HG02852 (cell line): ENCODE results near the gene UBE2E1.
"Not testable (repeated sequence)": the region's sequence is repeated elsewhere in the genome, so short reads cannot be mapped to it uniquely, and the experiment has no call there.

Experiments
- ATAC-seq: cut with Tn5 transposase; IDR thresholded peaks from one replicate; pipeline ENCODE4 v1.9.1; 2021; ENCODE audit warnings: mild to moderate bottlenecking, moderate library complexity; ENCODE audit not compliant: unreplicated experiment

Gene UBE2E1

DNA sequence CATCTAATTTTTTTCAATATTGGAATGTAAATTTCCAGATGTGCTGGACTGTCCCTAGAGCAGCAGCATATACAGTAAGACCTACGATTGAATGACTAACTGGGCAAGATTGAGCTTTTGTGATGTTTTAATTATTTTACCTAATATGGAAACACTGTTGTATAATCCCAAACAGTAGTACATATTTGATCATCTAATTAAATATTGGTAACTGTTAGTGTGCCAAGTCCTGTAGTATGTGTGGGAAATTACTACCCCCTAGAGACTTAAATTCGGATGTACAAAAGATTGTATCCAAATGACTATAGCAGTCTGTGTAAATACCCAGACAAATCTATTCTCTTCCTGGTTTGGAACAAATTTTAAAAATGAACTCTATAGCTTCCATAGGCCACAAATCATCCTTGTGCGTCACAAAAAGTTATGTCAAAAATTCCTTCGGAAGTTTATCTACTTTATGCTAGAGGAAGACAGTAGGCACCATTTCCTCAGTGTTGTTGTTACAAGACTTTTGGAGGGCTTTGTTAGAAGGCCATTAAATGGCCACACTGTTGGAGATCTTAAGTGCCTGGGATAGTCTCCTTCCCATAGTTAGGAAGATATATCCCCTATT is 69.5 kb downstream of the UBE2E1 start:
- no peak for ATAC-seq

DNA sequence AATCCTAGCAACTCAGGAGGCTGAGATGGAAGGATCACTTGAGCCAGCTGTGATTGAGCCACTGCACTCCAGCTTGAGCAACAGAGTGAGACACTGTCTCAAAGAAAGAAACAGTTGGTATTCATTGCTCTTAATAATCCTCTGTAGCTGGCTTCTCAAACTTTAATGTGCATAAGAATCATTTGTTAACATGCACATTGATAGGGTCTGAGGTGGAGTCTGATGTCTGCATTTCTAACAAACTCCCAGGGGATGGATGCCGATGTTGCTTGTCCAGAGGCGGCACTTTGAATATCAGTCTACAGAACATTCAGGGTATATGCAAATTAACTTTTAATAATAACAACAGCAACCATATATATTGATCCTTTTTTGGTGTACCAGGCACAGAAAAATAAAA is 71.2 kb downstream of the UBE2E1 start:
- ATAC-seq: no peak

DNA sequence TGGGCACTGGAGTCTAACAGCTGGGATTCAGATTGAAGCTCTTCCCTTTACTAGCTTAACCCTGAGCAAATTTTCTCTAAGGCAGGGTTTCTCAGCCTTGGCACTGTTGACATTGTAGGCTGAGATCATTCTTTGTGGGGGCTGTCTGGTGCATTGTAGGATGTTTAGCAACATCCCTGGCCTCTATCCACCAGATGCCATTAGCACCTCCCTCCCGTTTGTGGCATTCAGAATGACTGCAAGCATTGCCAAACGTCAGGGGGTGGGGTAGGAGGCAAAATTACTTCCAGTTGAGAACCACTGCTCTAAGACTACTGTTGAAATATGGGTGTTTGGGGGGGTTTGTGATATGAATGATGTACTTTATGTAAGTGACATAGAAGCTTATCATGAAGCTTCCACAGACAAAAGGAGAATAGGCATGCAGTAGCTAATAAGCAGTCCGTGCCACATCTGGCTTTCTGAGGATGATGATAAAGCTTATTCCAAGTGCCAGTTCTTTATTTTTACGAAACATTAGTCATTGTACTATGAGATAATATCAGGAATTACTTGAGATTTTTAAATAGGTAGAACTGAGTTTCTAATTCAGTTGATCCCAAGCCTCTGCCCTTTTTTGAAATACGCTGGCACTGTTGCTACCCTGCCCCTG is 71.7 kb downstream of the UBE2E1 start:
- ATAC-seq: no peak

DNA sequence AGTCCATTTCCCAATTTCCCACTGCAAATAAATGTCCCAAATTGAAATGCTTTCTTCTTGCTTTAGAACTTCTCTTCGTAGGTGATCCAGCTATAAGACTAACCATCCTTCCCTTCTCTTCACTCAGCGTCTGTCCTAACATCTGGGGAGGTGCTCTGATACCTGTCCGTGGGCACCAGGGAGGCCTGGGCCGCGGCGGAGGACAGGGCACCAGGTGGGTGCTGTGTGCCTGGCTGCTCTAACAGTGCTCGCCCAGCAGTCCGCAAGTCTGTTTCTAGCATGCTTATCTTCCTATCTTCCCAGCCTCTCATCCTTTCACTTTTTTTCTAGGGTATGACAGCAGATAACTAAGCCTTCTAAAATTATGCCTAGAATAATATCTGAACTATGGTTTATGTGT is 73.7 kb downstream of the UBE2E1 start:
- no peak for ATAC-seq

DNA sequence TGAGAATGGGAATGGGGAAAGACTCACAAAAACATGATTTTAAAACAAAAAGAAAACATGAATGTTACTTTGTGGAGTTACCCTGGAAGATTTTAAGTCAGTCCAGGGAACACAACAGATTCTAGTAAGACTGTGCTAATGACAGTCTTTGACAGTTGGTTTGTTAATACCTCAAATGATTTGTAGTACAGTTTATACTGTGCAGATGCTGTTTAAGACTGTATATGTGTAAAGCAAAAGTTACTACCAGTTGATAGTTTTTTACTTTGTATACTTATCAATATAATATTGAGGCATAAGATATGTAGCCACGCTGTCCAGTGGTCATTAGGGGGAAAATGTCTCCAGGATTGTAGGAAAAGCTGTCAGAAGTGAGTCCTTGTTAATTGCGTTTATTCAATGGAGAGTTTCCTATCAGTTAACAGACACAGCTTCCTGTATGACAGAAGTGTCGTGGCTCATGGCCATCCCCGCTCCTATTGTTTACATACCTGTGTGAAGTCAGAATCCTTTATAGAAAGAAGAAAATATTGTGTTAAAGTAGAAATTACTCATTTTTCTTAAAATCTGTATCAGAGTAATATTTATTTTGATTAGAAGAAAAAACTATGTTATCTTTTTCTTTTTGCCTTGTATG is 75.1 kb downstream of the UBE2E1 start:
- no peak for ATAC-seq

DNA sequence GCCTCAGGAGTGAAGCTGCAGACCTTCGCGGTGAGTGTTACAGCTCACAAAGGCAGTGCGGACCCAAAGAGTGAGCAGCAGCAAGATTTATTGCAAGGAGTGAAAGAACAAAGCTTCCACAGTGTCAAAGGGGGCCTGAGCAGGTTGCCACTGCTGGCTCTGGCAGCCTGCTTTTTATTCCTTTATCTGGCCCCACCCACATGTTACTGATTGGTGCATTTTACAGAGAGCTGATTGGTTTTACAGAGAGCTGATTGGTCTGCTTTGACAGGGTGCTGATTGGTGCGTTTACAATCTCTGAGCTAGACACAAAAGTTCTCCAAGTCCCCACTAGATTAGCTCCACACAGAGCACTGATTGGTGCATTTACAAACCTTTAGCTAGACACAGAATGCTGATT is 76.2 kb downstream of the UBE2E1 start:
- not testable (repeated sequence) for ATAC-seq

DNA sequence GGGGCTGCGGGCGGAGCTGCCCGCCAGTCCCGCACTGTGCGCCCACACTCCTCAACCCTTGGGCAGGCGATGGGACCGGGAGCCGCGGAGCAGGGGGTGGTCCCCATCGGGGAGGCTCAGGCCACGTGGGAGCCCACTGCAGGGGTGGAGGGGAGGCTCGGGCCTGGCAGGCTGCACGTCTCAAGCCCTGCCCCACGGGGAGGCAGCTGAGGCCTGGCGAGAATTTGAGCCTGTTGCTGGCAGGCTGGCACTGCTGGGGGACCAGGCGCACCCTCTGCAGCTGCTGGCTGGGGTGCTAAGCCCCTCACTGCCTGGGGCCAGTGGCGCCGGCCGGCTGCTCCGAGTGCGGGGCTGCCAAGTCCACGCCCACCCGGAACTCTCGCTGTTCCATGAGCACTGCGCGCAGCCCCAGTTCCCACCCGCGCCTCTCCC is 76.7 kb downstream of the UBE2E1 start:
- ATAC-seq: no peak

DNA sequence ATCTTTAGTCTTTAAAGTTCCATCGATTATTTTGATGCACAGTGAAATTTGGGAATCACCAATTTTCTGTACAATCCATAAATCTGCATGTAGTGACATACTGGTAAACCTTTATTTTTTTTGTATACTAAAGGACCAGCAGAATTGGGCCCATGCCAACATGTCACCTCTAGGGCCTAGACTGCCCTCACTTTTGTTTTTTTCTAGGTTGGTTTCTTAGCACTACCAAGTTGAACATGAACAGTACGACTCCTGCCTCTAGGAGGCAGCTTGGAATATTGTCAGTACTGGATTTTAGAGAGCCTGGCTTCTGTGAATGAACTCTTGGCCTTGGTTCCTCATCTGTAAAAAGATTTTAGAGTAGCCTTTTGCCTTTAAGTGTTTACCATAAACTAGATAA is 78.7 kb downstream of the UBE2E1 start:
- ATAC-seq: no peak

DNA sequence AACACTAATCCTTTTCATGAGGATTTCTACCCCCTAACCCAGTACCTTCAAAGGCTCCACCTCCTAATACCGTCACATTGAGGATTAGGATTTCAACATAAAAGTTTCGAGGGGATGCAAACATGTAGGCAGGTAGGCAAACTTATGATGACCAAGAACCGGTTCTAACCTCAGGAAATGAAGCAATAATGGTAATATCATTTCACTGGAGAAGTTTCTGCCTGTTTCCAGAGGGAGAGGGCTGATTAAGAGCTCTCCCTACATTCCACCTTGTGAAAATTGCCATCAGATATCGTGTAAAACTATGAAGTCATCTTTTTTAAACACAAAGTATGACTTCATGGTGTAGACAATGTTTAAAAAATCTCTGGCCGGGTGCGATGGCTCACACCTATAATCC is 79.5 kb downstream of the UBE2E1 start:
- ATAC-seq: no peak

DNA sequence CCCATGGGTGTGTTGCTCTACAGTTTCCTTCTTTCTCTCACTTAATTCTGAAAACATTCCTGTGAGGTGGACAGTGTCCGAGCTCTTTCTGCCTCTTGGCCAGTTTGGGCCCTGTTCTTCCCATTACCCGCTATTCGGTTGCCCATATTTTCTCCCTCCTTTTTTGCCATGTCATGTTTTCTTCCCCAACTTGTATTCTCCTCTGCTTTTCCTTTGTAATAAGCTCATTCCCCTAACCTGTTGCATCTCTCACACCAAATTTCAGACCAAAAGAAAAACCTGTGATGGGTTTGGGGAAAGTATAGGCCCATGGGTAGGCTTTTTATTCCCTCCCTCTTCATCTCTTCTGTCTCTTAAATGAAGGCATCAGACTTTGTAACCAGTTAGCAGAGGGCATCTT is 80.6 kb downstream of the UBE2E1 start:
- no peak for ATAC-seq

DNA sequence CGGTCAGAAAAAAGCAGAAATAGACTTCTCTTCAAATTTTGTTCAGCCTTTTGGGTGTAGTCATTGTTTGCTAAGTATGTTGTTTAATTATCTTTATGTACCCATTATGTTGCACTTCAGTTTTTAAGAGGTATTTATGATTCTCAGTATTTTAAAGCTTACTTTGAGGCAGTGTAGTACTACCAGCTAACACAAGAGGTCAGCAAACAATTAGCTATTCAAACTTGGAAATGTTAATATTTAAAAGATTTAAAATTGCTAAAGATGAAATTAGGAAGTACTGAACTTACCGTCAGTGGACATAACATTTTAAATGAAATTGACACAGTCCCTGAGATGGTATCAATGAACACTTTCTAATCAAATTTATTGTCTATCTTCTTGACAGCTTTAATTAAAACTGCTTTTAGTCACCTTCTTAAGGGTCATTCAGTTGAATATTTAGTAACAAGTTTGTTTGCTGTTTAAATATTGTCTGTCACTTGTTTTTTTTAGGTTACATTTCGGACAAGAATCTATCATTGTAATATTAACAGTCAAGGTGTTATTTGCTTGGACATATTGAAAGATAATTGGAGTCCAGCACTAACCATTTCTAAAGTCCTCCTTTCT is 83.0 kb downstream of the UBE2E1 start:
- ATAC-seq: no peak

DNA sequence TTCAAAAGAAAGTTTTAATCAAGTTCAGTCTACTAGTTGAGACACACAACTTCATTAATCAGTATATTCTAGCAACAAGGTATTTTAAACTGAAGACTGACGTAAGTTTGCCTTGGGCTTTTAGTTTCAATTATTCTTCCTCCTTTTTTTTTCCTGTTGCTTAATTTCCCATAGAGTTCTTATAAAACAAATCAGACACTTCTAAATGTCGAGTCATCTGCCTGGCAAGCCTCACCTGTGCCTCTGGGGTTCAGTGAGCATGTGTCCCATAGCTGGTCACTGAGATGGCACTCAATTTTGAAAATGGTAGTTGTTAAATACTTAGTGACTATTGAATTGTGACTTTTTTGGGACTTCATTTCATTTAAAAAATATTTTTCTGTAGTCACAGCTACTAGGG is 83.6 kb downstream of the UBE2E1 start:
- no peak for ATAC-seq

DNA sequence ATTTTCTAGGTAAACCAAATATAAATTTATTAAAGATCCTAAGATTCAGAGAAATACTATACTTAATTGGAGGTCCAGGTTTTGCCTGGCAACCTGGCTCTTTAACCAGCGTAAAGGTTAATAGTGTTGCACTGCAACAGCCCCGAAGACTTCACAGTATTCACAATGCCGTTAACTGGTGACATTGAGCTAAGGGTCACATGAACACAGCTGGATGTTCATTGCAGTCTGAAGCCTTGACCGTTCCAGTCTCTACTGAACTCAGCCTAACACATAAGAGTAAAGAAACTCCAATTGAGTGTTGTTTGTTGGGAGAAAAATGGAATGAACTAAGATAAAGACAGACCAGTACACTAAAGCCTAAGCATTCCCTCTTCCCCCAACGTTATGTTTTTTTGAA is 84.2 kb downstream of the UBE2E1 start:
- ATAC-seq: no peak

DNA sequence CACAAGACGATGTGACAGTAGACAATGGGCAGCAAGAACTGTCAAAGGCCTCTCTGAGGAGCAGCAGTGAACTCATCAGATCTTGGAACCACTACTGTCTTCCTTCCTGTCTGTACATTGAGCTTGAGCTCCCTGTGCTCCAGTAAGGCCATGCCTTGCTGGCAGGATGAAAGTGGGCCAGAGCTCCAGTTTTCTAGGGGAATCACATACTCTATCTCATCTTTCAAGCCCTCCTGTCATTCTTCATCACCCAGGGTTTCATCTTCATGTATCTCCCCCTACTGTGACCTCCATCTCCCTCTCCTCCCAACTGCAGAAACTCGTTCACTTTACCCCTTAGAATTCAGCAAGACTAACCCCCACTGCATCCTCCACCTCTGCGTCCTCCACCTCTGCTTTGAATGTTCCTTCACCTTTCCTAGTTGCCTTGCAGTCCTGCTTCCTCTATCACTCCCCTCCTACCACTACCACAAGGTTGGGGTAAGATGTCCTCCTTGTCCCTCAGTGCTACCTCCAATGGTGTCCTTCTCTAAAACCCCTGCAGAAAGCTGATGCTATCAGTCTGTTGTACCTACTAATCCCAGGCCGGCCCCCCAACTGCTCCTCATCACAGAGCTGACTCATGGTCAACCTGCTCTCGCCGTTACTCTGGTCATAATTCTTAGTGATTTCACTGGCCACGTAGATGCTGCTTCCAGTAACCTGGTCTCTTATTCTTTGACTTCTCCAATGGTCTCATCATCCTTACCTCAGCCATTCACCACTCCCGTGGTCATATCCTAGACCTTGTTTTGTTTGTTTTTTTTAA is 88.7 kb downstream of the UBE2E1 start:
- no peak for ATAC-seq

DNA sequence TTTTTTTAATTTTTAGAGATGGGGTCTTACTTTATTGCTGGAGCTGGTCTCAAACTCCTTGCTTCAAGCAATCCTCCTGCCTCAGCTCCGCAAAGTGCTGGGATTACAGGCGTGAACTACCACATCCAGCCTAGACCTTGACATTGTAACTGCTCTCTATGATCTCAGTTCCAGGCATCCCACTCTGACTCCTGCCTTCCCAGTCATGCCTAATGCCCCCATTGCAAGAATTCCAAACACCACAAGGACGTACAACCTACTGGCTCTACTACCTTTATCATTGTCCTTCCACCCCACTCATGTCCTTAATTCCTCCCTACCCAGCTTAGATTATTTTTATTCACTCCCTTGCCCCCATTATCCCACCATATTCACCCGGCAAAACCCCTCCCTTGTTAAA is 89.4 kb downstream of the UBE2E1 start:
- no peak for ATAC-seq

DNA sequence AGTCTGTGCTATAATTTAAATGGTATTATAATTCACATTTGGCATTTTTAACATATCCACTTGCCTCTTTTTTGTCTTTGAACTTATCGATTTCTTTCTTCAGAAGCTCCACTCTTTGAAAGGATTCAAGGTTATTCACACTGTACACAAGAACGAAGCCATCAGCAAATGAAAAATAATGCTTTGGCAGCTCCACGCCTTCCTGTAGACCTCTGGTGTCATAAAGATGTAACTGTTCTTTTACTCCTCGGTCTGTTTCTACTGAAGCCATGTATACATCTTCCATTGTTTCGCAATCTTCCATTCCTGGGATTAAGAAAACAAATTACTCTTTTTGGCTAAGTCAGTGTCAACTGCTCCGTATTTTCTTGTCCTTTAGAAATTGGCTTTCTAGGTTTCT is 95.0 kb downstream of the UBE2E1 start:
- no peak for ATAC-seq

DNA sequence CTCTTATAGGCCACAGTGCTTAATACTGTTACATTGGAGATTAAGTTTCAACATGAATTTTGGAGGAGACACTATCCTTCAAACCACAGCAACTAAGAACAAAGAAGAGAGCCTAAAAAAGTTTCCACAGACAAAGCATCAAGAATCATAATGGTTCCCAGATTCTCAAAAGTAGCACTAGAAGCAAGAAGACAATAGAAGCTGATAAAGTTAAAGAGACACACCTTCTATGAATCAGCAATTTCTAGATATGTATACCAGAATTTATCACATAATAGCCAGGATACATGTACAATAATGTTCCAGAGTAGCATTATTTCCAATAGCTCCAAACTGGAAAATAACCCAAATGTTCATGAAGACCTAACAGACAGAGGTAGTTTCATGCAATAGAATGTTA is 98.8 kb downstream of the UBE2E1 start:
- ATAC-seq: no peak

DNA sequence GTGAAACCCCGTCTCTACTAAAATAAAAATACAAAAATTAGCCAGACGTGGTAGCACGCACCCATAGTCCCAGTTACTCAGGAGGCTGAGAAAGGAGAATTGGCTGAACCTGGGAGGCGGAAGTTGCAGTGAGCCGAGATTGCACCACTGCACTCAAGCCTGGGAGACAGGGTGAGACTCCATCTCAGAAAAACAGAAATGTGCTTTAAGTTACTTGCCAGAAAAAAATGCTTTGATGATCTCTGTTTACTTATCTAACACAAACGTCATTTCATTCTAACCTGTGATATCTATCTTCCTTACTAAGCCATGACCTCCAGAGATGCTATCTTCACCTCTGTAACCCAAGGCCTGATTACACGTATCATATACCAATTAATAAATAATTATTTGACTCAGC is 103.6 kb downstream of the UBE2E1 start:
- no peak for ATAC-seq

DNA sequence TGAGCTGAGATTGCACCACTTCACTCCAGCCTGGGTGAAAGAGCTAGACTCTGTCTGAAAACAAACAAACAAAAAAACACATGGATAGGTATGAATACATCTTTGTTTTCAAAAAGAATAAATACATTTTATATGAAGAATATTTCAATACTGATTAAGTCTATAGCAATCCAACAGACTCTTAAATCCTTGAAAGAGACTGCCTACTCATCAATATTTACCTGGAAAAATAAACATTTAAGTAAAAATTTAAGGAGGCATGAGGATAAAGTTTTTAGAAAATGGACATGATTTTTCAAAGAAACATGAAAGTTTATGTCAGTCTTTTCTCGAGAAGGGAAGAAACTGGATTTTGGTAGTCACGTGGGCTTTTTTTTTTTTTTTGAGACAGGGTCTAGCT is 105.6 kb downstream of the UBE2E1 start:
- no peak for ATAC-seq

DNA sequence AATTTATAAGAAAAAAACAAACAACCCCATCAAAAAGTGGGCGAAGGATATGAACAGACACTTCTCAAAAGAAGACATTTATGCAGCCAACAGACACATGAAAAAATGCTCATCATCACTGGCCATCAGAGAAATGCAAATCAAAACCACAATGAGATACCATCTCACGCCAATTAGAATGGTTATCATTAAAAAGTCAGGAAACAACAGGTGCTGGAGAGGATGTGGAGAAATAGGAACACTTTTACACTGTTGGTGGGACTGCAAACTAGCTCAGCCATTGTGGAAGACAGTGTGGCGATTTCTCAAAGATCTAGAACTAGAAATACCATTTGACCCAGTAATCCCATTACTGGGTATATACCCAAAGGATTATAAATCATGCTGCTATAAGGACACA is 106.6 kb downstream of the UBE2E1 start:
- not testable (repeated sequence) for ATAC-seq

DNA sequence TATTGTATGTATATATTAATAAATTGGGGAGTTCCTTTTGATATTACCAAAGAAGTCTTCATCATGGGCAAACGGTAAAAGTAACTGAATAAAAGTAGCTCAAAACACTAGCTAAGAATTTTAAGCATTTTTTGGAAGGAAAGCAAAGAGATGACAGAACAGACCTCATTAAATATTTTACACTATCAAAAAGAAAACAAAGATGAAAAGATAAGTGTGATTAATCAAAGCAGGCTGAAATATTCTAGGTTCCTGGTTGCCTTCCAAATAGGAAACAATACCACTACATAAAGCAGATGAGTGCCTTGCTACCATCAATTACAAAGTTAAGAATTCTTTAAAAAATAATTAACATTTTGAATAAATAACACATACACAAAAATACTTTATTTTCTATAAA is 107.4 kb downstream of the UBE2E1 start:
- ATAC-seq: no peak
